Activated T-cell treated with anti-CD3 and anti-CD28 coated beads, Interleukin-2, amount 50 U/mL, for 48 hours (primary cell): ENCODE data around the gene CNPY1.

ENCODE experiments used
- DNase-seq, 2 experiments: peaks; one replicate each; pipeline ENCODE4 v3.0.0-alpha.2; 2020

Gene CNPY1

GRCh38 chr7:155486783-155487508 is 59.4 kb downstream of the CNPY1 start:
- no peak for DNase-seq

- no peak for DNase-seq
These were observed 61.6 kb downstream of the CNPY1 start for GRCh38 chr7:155484483-155485399.

GRCh38 chr7:155483868-155484325 is 62.5 kb downstream of the CNPY1 start:
- no peak for DNase-seq

GRCh38 chr7:155483245-155483644 is 63.1 kb downstream of the CNPY1 start:
- no peak for DNase-seq

- DNase-seq: no peak
These were observed 63.7 kb downstream of the CNPY1 start for GRCh38 chr7:155482511-155483183.

GRCh38 chr7:155481764-155482163 is 64.6 kb downstream of the CNPY1 start:
- DNase-seq: no peak

- peak in 1 of 2 experiments; percentile 24 for DNase-seq
These were observed 68.9 kb downstream of the CNPY1 start for GRCh38 chr7:155477476-155477875.

GRCh38 chr7:155471718-155472117 is 74.6 kb downstream of the CNPY1 start:
- no peak for DNase-seq

- no peak for DNase-seq
These were observed 75.4 kb downstream of the CNPY1 start for GRCh38 chr7:155470686-155471638.

- DNase-seq: no peak
These were observed 76.2 kb downstream of the CNPY1 start for GRCh38 chr7:155470186-155470487.

GRCh38 chr7:155469311-155470185 is 76.8 kb downstream of the CNPY1 start:
- no peak for DNase-seq

GRCh38 chr7:155468785-155469148 is 77.6 kb downstream of the CNPY1 start:
- no peak for DNase-seq

- peak in 1 of 2 experiments; percentile 20 for DNase-seq
These were observed 78.2 kb downstream of the CNPY1 start for GRCh38 chr7:155467846-155468784.

- peak; percentile 68 to 75 for DNase-seq
These were observed 79.3 kb downstream of the CNPY1 start for GRCh38 chr7:155466814-155467733.

GRCh38 chr7:155466142-155466813 is 80.1 kb downstream of the CNPY1 start:
- DNase-seq: no peak

- no peak for DNase-seq
These were observed 80.6 kb downstream of the CNPY1 start for GRCh38 chr7:155465761-155466141.

GRCh38 chr7:155464948-155465739 is 81.2 kb downstream of the CNPY1 start:
- DNase-seq: no peak

- no peak for DNase-seq
These were observed 82.2 kb downstream of the CNPY1 start for GRCh38 chr7:155464183-155464582.
